WTC11 (cell line): Measurements from ENCODE around the gene USH1C. TPM values are rescaled to one million over a fixed set of nuclear protein-coding genes. Genes with fewer than 3 reads are reported as not detected.

ENCODE experiments used
- ATAC-seq: fragments of 200-7000 bp; cut with Tn5 transposase; 2 replicates; pipeline ENCODE4 v1.10.0; 2021; ENCODE audit warnings: mild to moderate bottlenecking, moderate library complexity
- CTCF ChIA-PET: fragments of 300-600 bp; sonication (Branson Sonifier 250); formaldehyde crosslinking; loops from one replicate; lab custom pipeline; 2021; ENCODE audit warnings: antibody characterized with exemption; lab: Charles Lee
- POLR2A ChIA-PET: fragments of 350-600 bp; sonication (Branson Sonifier 250); formaldehyde crosslinking; loops from one replicate; lab custom pipeline; 2021; ENCODE audit warnings: antibody characterized with exemption; lab: Charles Lee
- DNase-seq: peaks from one replicate; pipeline ENCODE4 v3.0.0; 2021; ENCODE audit warnings: low spot score
- H3K27ac Mint-ChIP-seq: 2 replicates; pipeline ENCODE4 v1.8.0; 2021; ENCODE audit warnings: mixed read lengths
- H3K27me3 Mint-ChIP-seq: 2 replicates; pipeline ENCODE4 v1.8.0; 2021; ENCODE audit warnings: low read depth, mild to moderate bottlenecking, moderate library complexity, mixed read lengths
- H3K36me3 Mint-ChIP-seq: 2 replicates; pipeline ENCODE4 v1.8.0; 2021; ENCODE audit warnings: mixed read lengths
- H3K4me1 Mint-ChIP-seq: 2 replicates; pipeline ENCODE4 v1.8.0; 2022; ENCODE audit warnings: mixed read lengths
- H3K4me3 Mint-ChIP-seq: 2 replicates; pipeline ENCODE4 v1.8.0; 2021; ENCODE audit warnings: mild to moderate bottlenecking, moderate library complexity, mixed read lengths
- H3K9me3 Mint-ChIP-seq: 2 replicates; pipeline ENCODE4 v1.8.0; 2021; ENCODE audit warnings: mixed read lengths
- ATF1 ChIP-seq: sonication (generic); formaldehyde crosslinking; IDR thresholded peaks from 2 replicates; pipeline ENCODE4 v1.8.1; 2023; ENCODE audit warnings: mild to moderate bottlenecking, moderate library complexity, missing genetic modification reagents
- IRF2 ChIP-seq: sonication (generic); formaldehyde crosslinking; IDR thresholded peaks from 2 replicates; pipeline ENCODE4 v1.8.0; 2022; ENCODE audit warnings: low read depth, missing genetic modification reagents, borderline replicate concordance
- MLX ChIP-seq: sonication (generic); formaldehyde crosslinking; IDR thresholded peaks from 2 replicates; pipeline ENCODE4 v1.8.1; 2023; ENCODE audit warnings: mild to moderate bottlenecking, missing genetic modification reagents, moderate library complexity
- MYBL2 ChIP-seq: sonication (generic); formaldehyde crosslinking; IDR thresholded peaks from 2 replicates; pipeline ENCODE4 v1.8.1; 2023; ENCODE audit warnings: mild to moderate bottlenecking, moderate library complexity, missing genetic modification reagents
- NFE2L1 ChIP-seq: sonication (generic); formaldehyde crosslinking; IDR thresholded peaks from 2 replicates; pipeline ENCODE4 v1.8.1; 2023; ENCODE audit warnings: missing genetic modification reagents
- SMAD3 ChIP-seq: sonication (generic); formaldehyde crosslinking; IDR thresholded peaks from 2 replicates; pipeline ENCODE4 v1.8.0; 2022; ENCODE audit warnings: missing genetic modification reagents, mild to moderate bottlenecking, borderline replicate concordance
- SOX15 ChIP-seq: fragments of 250-450 bp; sonication (Bioruptor Pico); IDR thresholded peaks from 2 replicates; pipeline ENCODE4 v1.9.0; 2021; ENCODE audit warnings: mild to moderate bottlenecking
- SP1 ChIP-seq: sonication (generic); formaldehyde crosslinking; conservative IDR thresholded peaks from 2 replicates; pipeline ENCODE4 v1.8.1; 2022; ENCODE audit warnings: missing genetic modification reagents
- TEAD4 ChIP-seq: sonication (generic); formaldehyde crosslinking; IDR thresholded peaks from 2 replicates; pipeline ENCODE4 v1.8.0; 2022; ENCODE audit warnings: mild to moderate bottlenecking, missing genetic modification reagents
- ZBTB21 ChIP-seq: sonication (generic); formaldehyde crosslinking; IDR thresholded peaks from 2 replicates; pipeline ENCODE4 v1.8.1; 2023; ENCODE audit warnings: mild to moderate bottlenecking, missing genetic modification reagents, borderline replicate concordance
- ZNF416 ChIP-seq: fragments of 250-450 bp; sonication (Bioruptor Pico); IDR thresholded peaks from 2 replicates; pipeline ENCODE4 v1.9.0; 2021; ENCODE audit warnings: mild to moderate bottlenecking, inconsistent platforms
- total RNA-seq: library from RNA; stranded (reverse); gene quantifications from 3 replicates; pipeline ENCODE4 v1.2.3, GENCODE V29; 2021
- TF ChIP-seq, protein P1 (sequence below): fragments of 250-450 bp; sonication (Bioruptor Pico); IDR thresholded peaks from 2 replicates; pipeline ENCODE4 v1.9.0; 2021; ENCODE audit warnings: mild to moderate bottlenecking
- TF ChIP-seq, protein P2 (sequence below): fragments of 250-450 bp; sonication (Bioruptor Pico); IDR thresholded peaks from 2 replicates; pipeline ENCODE4 v1.9.0; 2021; ENCODE audit warnings: mild to moderate bottlenecking
- TF ChIP-seq, protein P3 (sequence below): sonication (generic); formaldehyde crosslinking; IDR thresholded peaks from 2 replicates; pipeline ENCODE4 v1.8.0; 2022; ENCODE audit warnings: mild to moderate bottlenecking, missing genetic modification reagents
- TF ChIP-seq, protein P4 (sequence below): sonication (generic); formaldehyde crosslinking; IDR thresholded peaks from 2 replicates; pipeline ENCODE4 v1.8.0; 2023; ENCODE audit warnings: mild to moderate bottlenecking, missing genetic modification reagents
- TF ChIP-seq, protein P5 (sequence below): fragments of 250-450 bp; sonication (Bioruptor Pico); IDR thresholded peaks from 2 replicates; pipeline ENCODE4 v1.9.0; 2021; ENCODE audit warnings: moderate library complexity, mild to moderate bottlenecking, inconsistent platforms, borderline replicate concordance
- TF ChIP-seq, protein P6 (sequence below): fragments of 250-450 bp; sonication (Bioruptor Pico); IDR thresholded peaks from 2 replicates; pipeline ENCODE4 v1.8.0; 2021; ENCODE audit warnings: mild to moderate bottlenecking

The USH1C gene
- total RNA-seq, 1 experiment from 2014 or later = 3.9 TPM

DNA sequence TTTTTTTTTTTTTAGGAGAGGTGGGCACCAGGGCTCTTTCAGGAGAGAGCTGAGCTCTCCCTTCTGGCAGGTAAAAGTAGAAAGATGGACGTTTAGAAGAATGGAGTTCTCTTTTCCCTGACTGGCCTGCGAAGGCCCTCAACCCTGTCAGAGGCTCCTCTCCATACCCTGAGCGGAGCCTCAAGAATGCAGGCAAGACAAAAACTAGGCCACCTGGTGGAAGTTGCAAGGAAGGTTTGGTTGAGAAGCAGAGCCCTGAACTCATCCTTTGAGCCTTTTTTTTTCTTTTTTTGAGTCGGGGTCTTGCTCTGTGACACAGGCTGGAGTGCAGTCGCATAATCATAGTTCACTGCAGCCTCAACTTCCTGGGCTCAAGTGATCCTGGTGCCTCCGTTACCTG lies 4.2 kb upstream of the USH1C start:
- peak overlapping the region; percentile 8; the same call in 1 of the 2 replicates for H3K4me3 Mint-ChIP-seq
- peaks cover 28% of the 10 kb centered on the region for H3K27me3 Mint-ChIP-seq
- ATAC-seq = peak; percentile 37
- no peak overlapping the region for H3K27ac Mint-ChIP-seq
- no peak for DNase-seq
- H3K4me1 Mint-ChIP-seq = peaks cover 29% of the 10 kb centered on the region
- no peaks in the 10 kb centered on the region for H3K36me3 Mint-ChIP-seq
- CTCF ChIA-PET = interaction anchor here (0.5 to 8.4 kb wide), 19 partner anchors 10 to 186 kb away, joined by 3 to 104 read pairs (median 4); partner anchors contain the start of genes KCNC1 and MYOD1
- POLR2A ChIA-PET = interaction anchor here (0.7 kb wide), 1 partner anchor 275 kb away, joined by 4 read pairs; no protein-coding TSS in a partner anchor
- no peaks in the 10 kb centered on the region for H3K9me3 Mint-ChIP-seq
- TF ChIP-seq SMAD3 (CRISPR knock-in tag) (no peak), SOX15 (CRISPR knock-in tag) (no peak), TEAD4 (CRISPR knock-in tag) (no peak)
- TF ChIP-seq, protein P1, sequence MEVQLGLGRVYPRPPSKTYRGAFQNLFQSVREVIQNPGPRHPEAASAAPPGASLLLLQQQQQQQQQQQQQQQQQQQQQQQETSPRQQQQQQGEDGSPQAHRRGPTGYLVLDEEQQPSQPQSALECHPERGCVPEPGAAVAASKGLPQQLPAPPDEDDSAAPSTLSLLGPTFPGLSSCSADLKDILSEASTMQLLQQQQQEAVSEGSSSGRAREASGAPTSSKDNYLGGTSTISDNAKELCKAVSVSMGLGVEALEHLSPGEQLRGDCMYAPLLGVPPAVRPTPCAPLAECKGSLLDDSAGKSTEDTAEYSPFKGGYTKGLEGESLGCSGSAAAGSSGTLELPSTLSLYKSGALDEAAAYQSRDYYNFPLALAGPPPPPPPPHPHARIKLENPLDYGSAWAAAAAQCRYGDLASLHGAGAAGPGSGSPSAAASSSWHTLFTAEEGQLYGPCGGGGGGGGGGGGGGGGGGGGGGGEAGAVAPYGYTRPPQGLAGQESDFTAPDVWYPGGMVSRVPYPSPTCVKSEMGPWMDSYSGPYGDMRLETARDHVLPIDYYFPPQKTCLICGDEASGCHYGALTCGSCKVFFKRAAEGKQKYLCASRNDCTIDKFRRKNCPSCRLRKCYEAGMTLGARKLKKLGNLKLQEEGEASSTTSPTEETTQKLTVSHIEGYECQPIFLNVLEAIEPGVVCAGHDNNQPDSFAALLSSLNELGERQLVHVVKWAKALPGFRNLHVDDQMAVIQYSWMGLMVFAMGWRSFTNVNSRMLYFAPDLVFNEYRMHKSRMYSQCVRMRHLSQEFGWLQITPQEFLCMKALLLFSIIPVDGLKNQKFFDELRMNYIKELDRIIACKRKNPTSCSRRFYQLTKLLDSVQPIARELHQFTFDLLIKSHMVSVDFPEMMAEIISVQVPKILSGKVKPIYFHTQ (CRISPR knock-in tag) = no peak
- TF ChIP-seq, all 79 proteins: peak for 0

DNA sequence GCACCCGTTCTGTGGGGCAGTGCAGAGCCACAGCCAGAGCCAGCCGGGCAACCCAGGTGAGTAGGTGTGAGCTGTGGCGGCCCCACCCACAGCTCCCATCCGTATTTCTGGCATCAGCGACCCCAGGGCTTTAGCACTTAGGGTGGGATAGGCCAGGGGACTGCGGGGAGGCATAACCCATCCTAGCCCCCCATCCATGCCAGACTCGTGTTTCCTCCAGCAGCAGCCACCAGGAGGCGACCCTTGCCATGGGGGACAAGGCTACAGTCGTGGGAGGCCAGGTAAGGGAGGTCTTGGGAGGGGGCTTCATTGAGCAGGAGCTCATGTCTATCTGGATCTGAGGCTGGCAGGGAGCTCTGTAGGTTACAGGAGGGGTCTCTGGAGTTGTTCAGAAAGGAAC lies 3.7 kb upstream of the USH1C start:
- Mint-ChIP-seq H3K27me3 (peaks cover 30% of the 10 kb centered on the region), H3K27ac (no peak overlapping the region), H3K4me3 (peak overlapping the region; percentile 78), H3K36me3 (no peaks in the 10 kb centered on the region), H3K9me3 (no peaks in the 10 kb centered on the region), H3K4me1 (peaks cover 31% of the 10 kb centered on the region)
- peak; percentile 8 for ATAC-seq
- CTCF ChIA-PET = interaction anchor here (0.5 to 8.4 kb wide), 24 partner anchors 9 to 219 kb away, joined by 3 to 104 read pairs (median 4); partner anchors contain the start of genes KCNC1 and MYOD1
- peak; percentile 54 for DNase-seq
- TF ChIP-seq, protein P2, sequence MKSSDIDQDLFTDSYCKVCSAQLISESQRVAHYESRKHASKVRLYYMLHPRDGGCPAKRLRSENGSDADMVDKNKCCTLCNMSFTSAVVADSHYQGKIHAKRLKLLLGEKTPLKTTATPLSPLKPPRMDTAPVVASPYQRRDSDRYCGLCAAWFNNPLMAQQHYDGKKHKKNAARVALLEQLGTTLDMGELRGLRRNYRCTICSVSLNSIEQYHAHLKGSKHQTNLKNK (CRISPR knock-in tag) = no peak
- TF ChIP-seq ATF1 (no peak), SOX15 (CRISPR knock-in tag) (no peak), ZNF416 (CRISPR knock-in tag) (no peak), NFE2L1 (no peak), SP1 (CRISPR knock-in tag) (no peak), ZBTB21 (CRISPR knock-in tag) (no peak), MLX (no peak), IRF2 (CRISPR knock-in tag) (no peak), MYBL2 (CRISPR knock-in tag) (no peak)
- TF ChIP-seq, protein P3, sequence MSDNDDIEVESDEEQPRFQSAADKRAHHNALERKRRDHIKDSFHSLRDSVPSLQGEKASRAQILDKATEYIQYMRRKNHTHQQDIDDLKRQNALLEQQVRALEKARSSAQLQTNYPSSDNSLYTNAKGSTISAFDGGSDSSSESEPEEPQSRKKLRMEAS (CRISPR knock-in tag) = no peak
- TF ChIP-seq, protein P4, sequence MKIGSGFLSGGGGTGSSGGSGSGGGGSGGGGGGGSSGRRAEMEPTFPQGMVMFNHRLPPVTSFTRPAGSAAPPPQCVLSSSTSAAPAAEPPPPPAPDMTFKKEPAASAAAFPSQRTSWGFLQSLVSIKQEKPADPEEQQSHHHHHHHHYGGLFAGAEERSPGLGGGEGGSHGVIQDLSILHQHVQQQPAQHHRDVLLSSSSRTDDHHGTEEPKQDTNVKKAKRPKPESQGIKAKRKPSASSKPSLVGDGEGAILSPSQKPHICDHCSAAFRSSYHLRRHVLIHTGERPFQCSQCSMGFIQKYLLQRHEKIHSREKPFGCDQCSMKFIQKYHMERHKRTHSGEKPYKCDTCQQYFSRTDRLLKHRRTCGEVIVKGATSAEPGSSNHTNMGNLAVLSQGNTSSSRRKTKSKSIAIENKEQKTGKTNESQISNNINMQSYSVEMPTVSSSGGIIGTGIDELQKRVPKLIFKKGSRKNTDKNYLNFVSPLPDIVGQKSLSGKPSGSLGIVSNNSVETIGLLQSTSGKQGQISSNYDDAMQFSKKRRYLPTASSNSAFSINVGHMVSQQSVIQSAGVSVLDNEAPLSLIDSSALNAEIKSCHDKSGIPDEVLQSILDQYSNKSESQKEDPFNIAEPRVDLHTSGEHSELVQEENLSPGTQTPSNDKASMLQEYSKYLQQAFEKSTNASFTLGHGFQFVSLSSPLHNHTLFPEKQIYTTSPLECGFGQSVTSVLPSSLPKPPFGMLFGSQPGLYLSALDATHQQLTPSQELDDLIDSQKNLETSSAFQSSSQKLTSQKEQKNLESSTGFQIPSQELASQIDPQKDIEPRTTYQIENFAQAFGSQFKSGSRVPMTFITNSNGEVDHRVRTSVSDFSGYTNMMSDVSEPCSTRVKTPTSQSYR (CRISPR knock-in tag) = no peak
- TF ChIP-seq, protein P5, sequence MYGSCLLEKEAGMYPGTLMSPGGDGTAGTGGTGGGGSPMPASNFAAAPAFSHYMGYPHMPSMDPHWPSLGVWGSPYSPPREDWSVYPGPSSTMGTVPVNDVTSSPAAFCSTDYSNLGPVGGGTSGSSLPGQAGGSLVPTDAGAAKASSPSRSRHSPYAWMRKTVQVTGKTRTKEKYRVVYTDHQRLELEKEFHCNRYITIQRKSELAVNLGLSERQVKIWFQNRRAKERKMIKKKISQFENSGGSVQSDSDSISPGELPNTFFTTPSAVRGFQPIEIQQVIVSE = no peak
- TF ChIP-seq, protein P6, sequence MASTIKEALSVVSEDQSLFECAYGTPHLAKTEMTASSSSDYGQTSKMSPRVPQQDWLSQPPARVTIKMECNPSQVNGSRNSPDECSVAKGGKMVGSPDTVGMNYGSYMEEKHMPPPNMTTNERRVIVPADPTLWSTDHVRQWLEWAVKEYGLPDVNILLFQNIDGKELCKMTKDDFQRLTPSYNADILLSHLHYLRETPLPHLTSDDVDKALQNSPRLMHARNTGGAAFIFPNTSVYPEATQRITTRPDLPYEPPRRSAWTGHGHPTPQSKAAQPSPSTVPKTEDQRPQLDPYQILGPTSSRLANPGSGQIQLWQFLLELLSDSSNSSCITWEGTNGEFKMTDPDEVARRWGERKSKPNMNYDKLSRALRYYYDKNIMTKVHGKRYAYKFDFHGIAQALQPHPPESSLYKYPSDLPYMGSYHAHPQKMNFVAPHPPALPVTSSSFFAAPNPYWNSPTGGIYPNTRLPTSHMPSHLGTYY = no peak
- POLR2A ChIA-PET = interaction anchor here (0.7 kb wide), 1 partner anchor 275 kb away, joined by 4 read pairs; no protein-coding TSS in a partner anchor
